Measurements from ENCODE around the gene QKI. TPM values are rescaled to one million over a fixed set of nuclear protein-coding genes. Genes with fewer than 3 reads are reported as not detected.

QKI gene
- total and polyA plus RNA-seq, 2 of the 8 experiments (the other 6 are each of a cell fraction or from before 2014, with no cell fraction given): 181 to 183 TPM

- Histone ChIP-seq H3K4ac (replicated peaks; ENCODE audit: insufficient read length, low read depth, low read length) (no peak overlapping the region), H3K9me3 (ENCODE audit: insufficient read depth in 2 of 2, low read depth in 1 of 2, low read length in 1 of 2) (no peaks in the 10 kb centered on the region), H3K36me3 (ENCODE audit: control insufficient read depth in 2 of 4, insufficient read depth in 4 of 4, low read length in 3 of 4) (no peaks in the 10 kb centered on the region), H3K9ac (replicated peaks in 1 of 4; ENCODE audit: extremely low read depth in 1 of 4, low read depth in 3 of 4, low read length in 3 of 4) (no peak overlapping the region), H2BK20ac (ENCODE audit: low read length) (no peak overlapping the region), H3K18ac (ENCODE audit: extremely low read depth, low read length) (no peak overlapping the region), H3K4me2 (ENCODE audit: insufficient read depth in 1 of 2, low read depth in 2 of 2, low read length in 2 of 2) (no peak overlapping the region), H3K27me3 (replicated peaks in 1 of 4; ENCODE audit: control insufficient read depth in 3 of 4, extremely low read depth in 1 of 4, insufficient read depth in 3 of 4, low read length in 3 of 4) (no peaks in the 10 kb centered on the region), H2AFZ (ENCODE audit: low read length) (no peak overlapping the region), H3K23me2 (ENCODE audit: low read depth, low read length) (no peaks in the 10 kb centered on the region), H3K27ac (ENCODE audit: low read depth, low read length) (no peak overlapping the region), H2BK5ac (ENCODE audit: low read depth, low read length) (no peak overlapping the region), H2AK5ac (ENCODE audit: low read depth, low read length) (no peak overlapping the region), H3K79me1 (ENCODE audit: low read depth, low read length) (no peaks in the 10 kb centered on the region; the same call in 1 of the 2 replicates), H4K91ac (replicated peaks; ENCODE audit: insufficient read length, low read length) (no peak overlapping the region), H3K23ac (ENCODE audit: insufficient read length) (no peak overlapping the region), H2BK15ac (ENCODE audit: low read length) (no peak overlapping the region), H2BK120ac (replicated peaks; ENCODE audit: low read depth, low read length) (peak overlapping the region; percentile 28), H3K79me2 (ENCODE audit: control insufficient read depth in 1 of 2, insufficient read depth in 2 of 2, low read length in 2 of 2) (peaks cover 0 to 84% of the 10 kb centered on the region in 2 experiments; a peak in 2 of 4 replicates), H3K14ac (ENCODE audit: insufficient read length) (no peak overlapping the region), H3K4me3 (ENCODE audit: extremely low read depth in 1 of 4, insufficient read depth in 2 of 4, low read depth in 3 of 4, low read length in 4 of 4) (no peak overlapping the region), H4K20me1 (replicated peaks in 1 of 2; ENCODE audit: control insufficient read depth in 1 of 2, insufficient read depth in 2 of 2, low read length in 2 of 2) (peaks cover 4% of the 10 kb centered on the region in 2 experiments), H4K8ac (ENCODE audit: extremely low read depth, insufficient read depth, low read length) (no peak overlapping the region), H2BK12ac (ENCODE audit: low read depth, low read length) (no peak overlapping the region), H4K5ac (ENCODE audit: insufficient read length, low read depth, low read length) (peak overlapping the region; percentile 15), H3K4me1 (replicated peaks in 1 of 4; ENCODE audit: control insufficient read depth in 3 of 4, insufficient read depth in 4 of 4, low read length in 3 of 4) (no peaks in the 10 kb centered on the region; a peak in 1 of 7 replicates), H3K56ac (replicated peaks; ENCODE audit: insufficient read length, low read depth, low read length) (no peak overlapping the region)
- no peak for DNase-seq (ENCODE audit: low read depth in 1 of 2, low spot score in 2 of 2)
- POLR2A ChIA-PET (ENCODE audit: partially characterized antibody): interaction anchor here (0.8 kb wide), 1 partner anchor 9 kb away, joined by 3 read pairs; no protein-coding TSS in a partner anchor
- no peak for FAIRE-seq
- CTCF ChIA-PET (ENCODE audit: partially characterized antibody): no interaction called here
- 98% methylated on average over 2 of the region's 2 CpGs; no CpG with 5 or more reads in 1 of the 2 experiments for WGBS, 2 experiments (ENCODE audit: extremely low coverage in 1 of 2, insufficient coverage in 1 of 2, insufficient read length in 1 of 2, insufficient replicate concordance in 2 of 2, low coverage in 1 of 2, low lambda C conversion rate in 2 of 2, missing lambda C conversion rate in 1 of 2)
- TF ChIP-seq GTF2F1 (IDR thresholded peaks at IDR 0.05; ENCODE audit: borderline replicate concordance, low read depth, low read length): no peak
- TF ChIP-seq BACH1 (IDR thresholded peaks at IDR 0.05; ENCODE audit: low read length): no peak
- TF ChIP-seq RFX5 (IDR thresholded peaks at IDR 0.05; ENCODE audit: borderline replicate concordance, low read depth, low read length): no peak
- TF ChIP-seq KDM1A (IDR thresholded peaks at IDR 0.05; ENCODE audit: borderline replicate concordance, low read length): no peak
- no peak for TF ChIP-seq TAF7 (optimal IDR thresholded peaks at IDR 0.05; ENCODE audit: borderline replicate concordance, low read depth, low read length)
- no peak for TF ChIP-seq RXRA (IDR thresholded peaks at IDR 0.05; ENCODE audit: insufficient read depth, low read depth, low read length)
- TF ChIP-seq SP4 (IDR thresholded peaks at IDR 0.05; ENCODE audit: low read length): no peak
- no peak for TF ChIP-seq POLR2AphosphoS5 (IDR thresholded peaks at IDR 0.05; ENCODE audit: low read depth, low read length)
- TF ChIP-seq HDAC6 (IDR thresholded peaks at IDR 0.05; ENCODE audit: low read depth, low read length): no peak
- no peak for TF ChIP-seq HDAC2 (IDR thresholded peaks at IDR 0.05; ENCODE audit: borderline replicate concordance in 1 of 2, low read depth in 2 of 2, low read length in 2 of 2)
- TF ChIP-seq SUZ12 (IDR thresholded peaks at IDR 0.05; ENCODE audit: low read length): no peak
- no peak for TF ChIP-seq EZH2 (IDR thresholded peaks at IDR 0.05; ENCODE audit: low read depth, low read length, severe bottlenecking)
These were observed 99.2 kb downstream of the QKI start for GRCh38 chr6:163513570-163514166.
